Purkinje cell (primary cell): Measurements from ENCODE around the gene LYPLA2. TPM values are rescaled to one million over a fixed set of nuclear protein-coding genes. Genes with fewer than 3 reads are reported as not detected.

ENCODE experiments used
- polyA plus RNA-seq: library from polyadenylated mRNA; unstranded; fragments of >200 nt; fragmentation: Nextera tagmentation; gene quantifications from 2 replicates; pipeline ENCODE4 v1.2.1, GENCODE V29; 2014

Gene LYPLA2
- 2.5 and 3.6 TPM in 2 replicates for polyA plus RNA-seq

GRCh38 chr1:23790696-23791515 lies at the start of gene LYPLA2:
TSS of gene LYPLA2 (plus strand) at chr1:23791145. CDS start at chr1:23792683, 1,538 bp downstream.

GRCh38 chr1:23743287-23744152 lies 47.4 kb upstream of the LYPLA2 start, which contains the start of gene ELOA:
TSS of gene ELOA (plus strand) at chr1:23743471. CDS start at chr1:23743504, 33 bp downstream.

GRCh38 chr1:23777979-23778814 lies 12.7 kb upstream of the LYPLA2 start, which contains the start of gene PITHD1:
TSS of gene PITHD1 (plus strand) at chr1:23778418. CDS start at chr1:23778516, 98 bp downstream.

GRCh38 chr1:23800400-23801337 lies 9.7 kb downstream of the LYPLA2 start, which contains the start of gene GALE:
TSS of gene GALE (minus strand) at chr1:23800754. CDS start at chr1:23799007, 1,747 bp downstream.

GRCh38 chr1:23825076-23825761 lies 34.3 kb downstream of the LYPLA2 start, which contains the start of gene HMGCL:
TSS of gene HMGCL (minus strand) at chr1:23825429. CDS start at chr1:23825415, 14 bp downstream.

Other genes with a start within 250 kb of the LYPLA2 start
- gene ID3, start 231.6 kb upstream of the LYPLA2 start, polyA plus RNA-seq: 1.3 TPM in 1 of 2 replicates, not detected in the other
- gene RPL11, start 99.3 kb upstream of the LYPLA2 start, polyA plus RNA-seq: 466 and 532 TPM in 2 replicates
- gene ELOA, start 47.7 kb upstream of the LYPLA2 start, polyA plus RNA-seq: 8.4 and 10.1 TPM in 2 replicates
- gene PITHD1, start 12.7 kb upstream of the LYPLA2 start, polyA plus RNA-seq: 96.6 and 127 TPM in 2 replicates
- gene GALE, start 9.6 kb downstream of the LYPLA2 start, polyA plus RNA-seq: 7.6 and 9.9 TPM in 2 replicates
- 8.6 and 20.7 TPM in 2 replicates for gene HMGCL, start 34.3 kb downstream of the LYPLA2 start, polyA plus RNA-seq
- 23.3 and 23.5 TPM in 2 replicates for gene FUCA1, start 77.1 kb downstream of the LYPLA2 start, polyA plus RNA-seq
- gene CNR2, start 122.2 kb downstream of the LYPLA2 start, polyA plus RNA-seq: not detected in 2 replicates
- gene PNRC2, start 168.7 kb downstream of the LYPLA2 start, polyA plus RNA-seq: 85.7 and 101 TPM in 2 replicates
- 77.6 and 90.2 TPM in 2 replicates for gene SRSF10, start 189.2 kb downstream of the LYPLA2 start, polyA plus RNA-seq